HCT116 (cell line): ENCODE results near the gene MZT1. TPM values are rescaled to one million over a fixed set of nuclear protein-coding genes. Genes with fewer than 3 reads are reported as not detected.
A peak's percentile ranks its signal among the peaks of the same experiment; 100 is the strongest.

Experiments
- ATAC-seq: fragments of 200-7000 bp; cut with Tn5 transposase; 2 replicates; pipeline ENCODE4 v1.9.1; 2020; ENCODE audit warnings: mild to moderate bottlenecking, moderate library complexity
- BruUV-seq: library from RNA; stranded (reverse); fragments of 400-500 nt; replicated peaks from 2 replicates; lab custom pipeline; 2021; lab: Mats Ljungman, UMichigan
- CTCF ChIA-PET: fragments of 300-600 bp; sonication (Branson Sonifier 250); formaldehyde crosslinking; loops from one replicate; lab custom pipeline; 2021; ENCODE audit warnings: antibody characterized with exemption; lab: Charles Lee
- POLR2A ChIA-PET: fragments of 300-600, 350-600 bp; sonication (Branson Sonifier 250); formaldehyde crosslinking; loops from one replicate; lab custom pipeline; 2021; ENCODE audit warnings: antibody characterized with exemption; lab: Charles Lee
- RAD21 ChIA-PET, 2 experiments: fragments of 300-600 bp; sonication (Branson Sonifier 250); formaldehyde crosslinking; loops; one replicate each; lab custom pipeline; 2023; ENCODE audit warnings: low total read pairs in 2 of 2; ENCODE audit not compliant: uncharacterized antibody in 2 of 2, unreplicated experiment in 2 of 2, low non-redundant PET in 1 of 2; lab: Charles Lee
- DNase-seq: peaks from one replicate; pipeline ENCODE4 v3.0.0-alpha.2; 2010; ENCODE audit warnings: low read depth, low spot score
- H2AFZ ChIP-seq: fragments of 200-600 bp; shearing (Covaris generic), sonication (generic); 2 replicates; pipeline ENCODE4 v1.6.1; 2017; ENCODE audit warnings: low read depth, mixed run types, mixed read lengths, antibody characterized with exemption, low read length; ENCODE audit not compliant: poor library complexity, severe bottlenecking
- H3K27ac ChIP-seq: 2 replicates; pipeline ENCODE4 v1.5.1; 2012; ENCODE audit warnings: low read depth, low read length
- H3K27me3 ChIP-seq: fragments of 200-600 bp; sonication (generic); 2 replicates; pipeline ENCODE4 v1.6.1; 2016; ENCODE audit warnings: mixed run types, low read length, mixed read lengths; ENCODE audit not compliant: insufficient read depth
- H3K36me3 ChIP-seq, 2 experiments: fragments of 200-500 bp in 1 of 2; fragments of 200-600 bp in 1 of 2; sonication (Bioruptor generic) in 1 of 2; sonication (generic) in 1 of 2; 2 replicates each; pipeline versions ENCODE4 v1.5.1 to v1.6.1; 2014 to 2016; ENCODE audit warnings: low read length in 2 of 2, inconsistent platforms in 1 of 2, mixed read lengths in 1 of 2, mixed run types in 1 of 2; ENCODE audit not compliant: insufficient read depth in 2 of 2, control insufficient read depth in 1 of 2
- H3K4me1 ChIP-seq, 2 experiments: fragments of 200-600 bp in 1 of 2; sonication (generic) in 1 of 2; 2 replicates each; pipeline versions ENCODE4 v1.5.1 to v1.6.1; 2012 to 2017; ENCODE audit warnings: low read length in 2 of 2, inconsistent platforms in 1 of 2, mild to moderate bottlenecking in 1 of 2, mixed read lengths in 1 of 2, mixed run types in 1 of 2, moderate library complexity in 1 of 2; ENCODE audit not compliant: insufficient read depth in 2 of 2, control insufficient read depth in 1 of 2
- H3K4me2 ChIP-seq: fragments of 200-600 bp; sonication (generic); 2 replicates; pipeline ENCODE4 v1.6.1; 2017; ENCODE audit warnings: mixed run types, low read length, mixed read lengths
- H3K4me3 ChIP-seq, 2 experiments: fragments of 200-600 bp in 1 of 2; sonication (generic) in 1 of 2; replicated peaks in 1 of 2; 2 replicates each; pipeline ENCODE4 v1.5.1; 2011 to 2016; ENCODE audit warnings: low read length in 2 of 2, control low read depth in 1 of 2, low read depth in 1 of 2, mild to moderate bottlenecking in 1 of 2, mixed read lengths in 1 of 2, mixed run types in 1 of 2
- H3K79me2 ChIP-seq: fragments of 200-600 bp; sonication (generic); 2 replicates; pipeline ENCODE4 v1.6.1; 2017; ENCODE audit warnings: mild to moderate bottlenecking, mixed run types, low read length, moderate library complexity, mixed read lengths; ENCODE audit not compliant: insufficient read depth
- H3K9ac ChIP-seq: fragments of 200-600 bp; sonication (generic); 2 replicates; pipeline ENCODE4 v1.6.1; 2016; ENCODE audit warnings: low read length, mixed read lengths
- H3K9me2 ChIP-seq: fragments of 200-600 bp; sonication (generic), shearing (Covaris generic); 2 replicates; pipeline ENCODE4 v1.6.1; 2017; ENCODE audit warnings: mixed run types, mild to moderate bottlenecking, moderate library complexity; ENCODE audit not compliant: insufficient read depth
- H3K9me3 ChIP-seq, 2 experiments: fragments of 200-500 bp in 1 of 2; fragments of 200-600 bp in 1 of 2; sonication (Bioruptor generic) in 1 of 2; sonication (generic) in 1 of 2; 2 replicates each; pipeline ENCODE4 v1.6.1; 2014 to 2017; ENCODE audit warnings: low read length in 2 of 2, mixed read lengths in 2 of 2, inconsistent platforms in 1 of 2, low read depth in 1 of 2, mild to moderate bottlenecking in 1 of 2, mixed run types in 1 of 2, moderate library complexity in 1 of 2; ENCODE audit not compliant: control insufficient read depth in 1 of 2, insufficient read depth in 1 of 2
- H4K20me1 ChIP-seq: fragments of 200-600 bp; sonication (generic), shearing (Covaris generic); 2 replicates; pipeline ENCODE4 v1.6.1; 2017; ENCODE audit warnings: mixed run types, mild to moderate bottlenecking, moderate library complexity; ENCODE audit not compliant: insufficient read depth
- CTCF ChIP-seq, 3 experiments: fragments of 200-600 bp in 1 of 3; sonication (generic) in 1 of 3; IDR thresholded peaks in 2 of 3; conservative IDR thresholded peaks in 1 of 3; 2 replicates each; pipeline ENCODE4 v1.5.1; 2012 to 2017; ENCODE audit warnings: low read depth in 2 of 3, low read length in 2 of 3, antibody characterized with exemption in 1 of 3, borderline replicate concordance in 1 of 3, control low read depth in 1 of 3, mild to moderate bottlenecking in 1 of 3, mixed read lengths in 1 of 3, mixed run types in 1 of 3, moderate library complexity in 1 of 3; ENCODE audit not compliant: insufficient read depth in 1 of 3
- MAX ChIP-seq: IDR thresholded peaks from 2 replicates; pipeline ENCODE4 v1.6.1; 2012
- TCF7L2 ChIP-seq: IDR thresholded peaks from 2 replicates; pipeline ENCODE4 v1.7.0; 2011; ENCODE audit warnings: borderline replicate concordance, inconsistent platforms; ENCODE audit not compliant: insufficient read depth, insufficient read length; ENCODE audit errors: extremely low read depth
- intact Hi-C: fragments of 100-400 bp; cut with micrococcal nuclease; formaldehyde crosslinking; loops from 2 replicates; pipeline ENCODE4 v1.10.0; 2022
- total RNA-seq: library from RNA; stranded (reverse); gene quantifications from one replicate; pipeline ENCODE4 v1.2.1, GENCODE V29; 2021; ENCODE audit not compliant: unreplicated experiment

MZT1 gene
- total RNA-seq, 1 experiment from 2014 or later = 19.0 TPM

- peak; percentile 98 for TF ChIP-seq MAX
- no peak for TF ChIP-seq CTCF (IDR thresholded peaks at IDR 0.05 in 2 of 3, conservative IDR thresholded peaks at IDR 0.05 in 1 of 3; ENCODE audit: borderline replicate concordance in 1 of 3, insufficient read depth in 1 of 3, low read depth in 2 of 3, low read length in 2 of 3)
These were observed at the start of gene MZT1, which contains the start of gene BORA (continued) for GRCh38 chr13:72727417-72728289.

DNA sequence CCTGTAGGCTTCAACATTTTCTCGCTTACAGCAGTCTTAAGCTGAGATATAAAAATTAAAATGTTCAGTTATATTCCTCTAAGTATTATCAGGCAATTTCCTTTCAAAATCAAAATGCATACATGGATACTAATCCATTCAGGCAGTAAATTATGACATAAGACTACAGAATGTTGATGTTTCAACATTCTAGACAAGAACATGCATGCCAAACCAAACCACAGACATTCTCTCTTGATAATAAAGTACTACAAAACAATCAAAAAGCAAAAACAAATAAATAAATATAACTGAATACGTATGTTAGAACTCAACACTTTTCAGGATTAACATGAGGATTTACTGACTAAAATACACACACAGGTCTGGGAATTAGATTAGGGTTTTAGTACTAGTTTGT is 46.6 kb upstream of the MZT1 start:
- DNase-seq = no peak
- Histone ChIP-seq H3K27me3 (no peaks in the 10 kb centered on the region), H3K4me3 (no peak overlapping the region), H3K4me1 (no peaks in the 10 kb centered on the region), H3K9me2 (no peaks in the 10 kb centered on the region), H3K79me2 (peaks cover 51% of the 10 kb centered on the region), H3K9me3 (no peaks in the 10 kb centered on the region), H3K27ac (no peak overlapping the region), H3K4me2 (no peak overlapping the region), H3K9ac (no peak overlapping the region), H3K36me3 (peaks cover 77 to 90% of the 10 kb centered on the region in 2 experiments; a peak in 3 of 4 replicates), H2AFZ (no peak overlapping the region), H4K20me1 (no peaks in the 10 kb centered on the region)
- no peak for TF ChIP-seq TCF7L2
- TF ChIP-seq MAX = no peak
- no TSS peak for BruUV-seq
- ChIA-PET RAD21 (no interaction called here), POLR2A (no interaction called here), CTCF (no interaction called here)
- ATAC-seq = no peak
- intact Hi-C loops = no loop called here
